ENCODE results near the gene FUNDC1.
"Not testable (repeated sequence)": the region's sequence is repeated elsewhere in the genome, so short reads cannot be mapped to it uniquely, and the experiment has no call there.

FUNDC1 gene

DNA sequence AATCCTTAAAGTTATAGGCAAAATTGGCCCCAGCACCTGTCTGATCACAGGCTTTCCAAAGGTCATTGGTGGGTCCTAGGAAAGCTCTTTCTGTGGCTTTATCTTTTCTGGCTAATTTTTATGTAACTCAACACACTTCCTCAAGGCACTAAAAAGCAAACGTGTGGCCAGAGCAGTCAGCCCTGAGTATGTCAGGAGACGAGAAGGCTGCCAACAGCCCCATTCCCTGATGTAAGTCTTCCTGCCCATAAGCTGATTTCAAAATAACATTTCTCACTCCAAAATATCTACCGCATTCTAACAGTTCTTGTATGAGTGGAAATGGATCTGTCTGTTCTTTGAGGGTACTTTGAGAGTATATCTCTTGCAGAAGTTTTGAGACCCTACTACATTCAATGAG is 25.5 kb upstream of the FUNDC1 start:
- in situ Hi-C loops (cut with MboI; ENCODE audit: low sequenced_read_pairs, unreplicated experiment) = no loop called here
- TF ChIP-seq, protein P1, sequence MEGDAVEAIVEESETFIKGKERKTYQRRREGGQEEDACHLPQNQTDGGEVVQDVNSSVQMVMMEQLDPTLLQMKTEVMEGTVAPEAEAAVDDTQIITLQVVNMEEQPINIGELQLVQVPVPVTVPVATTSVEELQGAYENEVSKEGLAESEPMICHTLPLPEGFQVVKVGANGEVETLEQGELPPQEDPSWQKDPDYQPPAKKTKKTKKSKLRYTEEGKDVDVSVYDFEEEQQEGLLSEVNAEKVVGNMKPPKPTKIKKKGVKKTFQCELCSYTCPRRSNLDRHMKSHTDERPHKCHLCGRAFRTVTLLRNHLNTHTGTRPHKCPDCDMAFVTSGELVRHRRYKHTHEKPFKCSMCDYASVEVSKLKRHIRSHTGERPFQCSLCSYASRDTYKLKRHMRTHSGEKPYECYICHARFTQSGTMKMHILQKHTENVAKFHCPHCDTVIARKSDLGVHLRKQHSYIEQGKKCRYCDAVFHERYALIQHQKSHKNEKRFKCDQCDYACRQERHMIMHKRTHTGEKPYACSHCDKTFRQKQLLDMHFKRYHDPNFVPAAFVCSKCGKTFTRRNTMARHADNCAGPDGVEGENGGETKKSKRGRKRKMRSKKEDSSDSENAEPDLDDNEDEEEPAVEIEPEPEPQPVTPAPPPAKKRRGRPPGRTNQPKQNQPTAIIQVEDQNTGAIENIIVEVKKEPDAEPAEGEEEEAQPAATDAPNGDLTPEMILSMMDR (IDR thresholded peaks at IDR 0.05; ENCODE audit: borderline replicate concordance, control extremely low read depth, extremely low read depth, insufficient read depth, missing control alignments) = no peak

DNA sequence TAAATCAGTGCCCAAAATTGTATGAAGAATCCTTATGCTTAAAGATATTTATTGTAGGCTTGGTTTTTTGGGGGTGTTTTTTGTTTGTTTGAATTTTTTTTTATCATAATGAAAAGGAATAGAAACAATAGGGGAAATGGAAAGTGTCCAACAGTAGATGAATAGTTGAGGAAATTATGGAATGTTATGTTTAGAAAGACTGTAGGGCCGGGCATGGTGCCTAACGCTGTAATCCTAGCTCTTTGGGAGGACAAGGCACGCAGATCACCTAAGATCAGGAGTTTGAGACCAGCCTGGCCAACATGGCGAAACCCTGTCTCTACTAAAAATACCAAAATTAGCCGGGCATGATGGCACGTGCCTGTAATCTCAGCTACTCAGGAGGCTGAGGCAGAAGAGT is 19.2 kb upstream of the FUNDC1 start:
- DNase-seq (ENCODE audit: low spot score); in situ Hi-C loops (cut with MboI; ENCODE audit: low sequenced_read_pairs, unreplicated experiment): not testable (repeated sequence)

More for the DNA sequence above, 25.5 kb upstream of the FUNDC1 start:
- no peak for DNase-seq (ENCODE audit: low spot score)

DNA sequence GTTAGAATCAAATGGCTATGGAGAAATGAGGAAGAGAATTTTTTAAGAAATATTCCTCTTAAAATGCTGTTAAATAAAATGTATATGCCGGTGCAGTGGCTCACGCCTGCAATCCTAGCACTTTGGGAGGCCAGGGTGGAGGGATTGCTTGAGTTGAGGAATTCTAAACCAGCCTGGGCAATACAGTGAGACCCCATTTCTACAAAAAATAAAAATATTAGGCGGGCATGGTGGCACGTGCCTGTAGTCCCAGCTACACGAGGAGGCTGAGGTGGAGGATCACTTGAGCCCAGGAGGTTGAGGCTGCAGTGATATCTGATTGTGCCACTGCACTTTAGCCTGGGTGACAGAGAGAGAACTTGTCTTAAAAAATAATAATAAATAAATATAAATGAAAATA is 7.9 kb upstream of the FUNDC1 start:
- no peak for DNase-seq (ENCODE audit: low spot score)
- TF ChIP-seq, protein P1 (IDR thresholded peaks at IDR 0.05; ENCODE audit: borderline replicate concordance, control extremely low read depth, extremely low read depth, insufficient read depth, missing control alignments) = no peak
- in situ Hi-C loops (cut with MboI; ENCODE audit: low sequenced_read_pairs, unreplicated experiment) = no loop called here

DNA sequence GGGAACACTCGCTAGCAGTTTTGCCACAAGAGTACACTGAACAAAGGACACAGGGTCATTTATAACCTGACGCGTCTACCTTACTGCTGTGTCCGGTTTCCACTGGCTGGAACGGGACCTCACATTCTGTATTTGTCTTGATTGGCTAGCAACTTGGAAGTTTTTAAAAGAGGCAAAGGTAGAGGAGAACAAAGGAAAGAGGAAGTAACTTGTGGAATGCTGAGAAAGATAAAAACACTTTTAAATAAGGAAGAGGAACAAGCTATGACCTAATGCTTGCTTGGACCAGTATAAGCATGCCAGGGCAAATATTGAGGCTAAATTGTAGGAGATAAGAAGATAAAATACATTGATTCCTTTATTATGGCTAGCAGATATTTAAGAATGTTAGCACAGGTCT is 2.8 kb upstream of the FUNDC1 start:
- in situ Hi-C loops (cut with MboI; ENCODE audit: low sequenced_read_pairs, unreplicated experiment); DNase-seq (ENCODE audit: low spot score): not testable (repeated sequence)

DNA sequence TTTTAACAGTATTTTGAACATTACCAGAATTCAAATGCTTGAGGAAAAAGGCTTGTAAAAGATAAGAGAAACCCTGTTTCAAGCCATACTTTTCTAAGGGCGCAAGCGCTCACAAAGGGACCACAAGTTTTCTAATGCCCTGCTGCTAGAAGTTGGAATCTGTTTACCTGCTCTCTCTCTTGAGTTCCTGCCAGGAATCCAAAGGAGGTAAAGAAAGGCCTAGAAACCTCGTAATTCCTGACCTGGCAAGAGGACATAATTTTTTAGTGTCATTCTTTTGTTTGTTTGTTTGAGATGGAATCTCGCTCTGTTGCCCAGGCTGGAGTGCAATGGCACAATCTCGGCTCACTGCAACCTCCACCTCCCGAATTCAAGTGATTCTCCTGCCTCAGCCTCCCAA is 1.4 kb upstream of the FUNDC1 start:
- TF ChIP-seq, protein P1 (IDR thresholded peaks at IDR 0.05; ENCODE audit: borderline replicate concordance, control extremely low read depth, extremely low read depth, insufficient read depth, missing control alignments) = no peak
- DNase-seq (ENCODE audit: low spot score) = no peak
- in situ Hi-C loops (cut with MboI; ENCODE audit: low sequenced_read_pairs, unreplicated experiment) = no loop called here

DNA sequence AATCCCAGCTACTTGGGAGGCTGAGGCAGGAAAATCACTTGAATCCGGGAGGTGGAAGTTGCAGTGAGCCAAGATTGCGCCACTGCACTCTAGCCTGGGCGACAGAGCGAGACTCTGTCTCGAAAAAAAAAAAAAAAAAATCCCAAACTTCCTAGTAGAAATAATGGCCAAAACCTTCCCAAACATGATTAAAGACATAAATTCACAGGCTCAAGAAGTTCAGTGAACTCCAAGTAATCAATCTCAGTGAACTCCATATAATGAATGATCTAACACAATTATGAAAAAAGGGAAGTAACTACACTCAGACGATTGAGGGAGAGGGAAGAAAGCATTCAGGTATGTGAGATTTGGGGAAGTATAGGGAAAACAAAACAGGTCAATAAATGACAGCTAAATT is 6.5 kb downstream of the FUNDC1 start:
- in situ Hi-C loops (cut with MboI; ENCODE audit: low sequenced_read_pairs, unreplicated experiment) = no loop called here
- no peak for DNase-seq (ENCODE audit: low spot score)
- TF ChIP-seq, protein P1 (IDR thresholded peaks at IDR 0.05; ENCODE audit: borderline replicate concordance, control extremely low read depth, extremely low read depth, insufficient read depth, missing control alignments) = no peak

DNA sequence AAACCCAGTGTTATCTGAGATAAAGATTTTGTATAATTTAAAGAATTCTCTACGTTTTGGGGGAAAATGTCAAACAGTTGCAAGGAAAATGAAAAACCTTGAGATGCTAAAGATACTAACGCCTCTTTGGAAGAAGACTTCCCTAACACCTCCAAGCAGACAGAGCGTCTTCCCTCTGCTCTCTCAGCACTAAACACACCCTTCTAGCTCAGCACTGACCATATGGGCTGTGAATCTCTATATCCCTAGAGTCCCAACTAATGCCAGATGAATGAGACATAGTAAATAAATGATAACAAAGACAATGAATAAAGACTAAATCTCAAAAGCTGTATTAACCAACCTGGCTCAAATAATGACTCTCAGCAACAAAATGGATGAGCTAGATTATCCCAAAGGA is 13.3 kb downstream of the FUNDC1 start:
- TF ChIP-seq, protein P1 (IDR thresholded peaks at IDR 0.05; ENCODE audit: borderline replicate concordance, control extremely low read depth, extremely low read depth, insufficient read depth, missing control alignments) = no peak
- no peak for DNase-seq (ENCODE audit: low spot score)
- in situ Hi-C loops (cut with MboI; ENCODE audit: low sequenced_read_pairs, unreplicated experiment) = no loop called here

DNA sequence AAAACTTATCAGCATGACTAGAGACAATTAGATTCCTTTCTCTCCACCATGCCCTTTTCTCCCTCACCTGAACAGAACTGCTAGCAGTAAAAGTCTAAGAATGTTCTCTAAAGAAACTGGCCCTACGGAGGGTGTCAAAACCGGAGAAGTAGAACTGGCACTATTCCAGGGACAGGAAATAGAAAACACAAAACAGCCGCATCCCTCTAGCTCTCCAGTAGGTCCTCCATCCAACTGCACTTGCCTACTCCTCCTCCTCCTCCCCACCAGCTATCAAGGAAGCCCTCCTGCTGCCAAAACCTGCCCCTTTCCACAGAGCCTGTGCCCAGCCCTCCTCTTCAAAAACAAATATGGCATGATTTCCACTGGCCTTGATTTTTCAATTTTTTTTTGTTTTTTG is 28.4 kb downstream of the FUNDC1 start:
- in situ Hi-C loops (cut with MboI; ENCODE audit: low sequenced_read_pairs, unreplicated experiment) = no loop called here
- TF ChIP-seq, protein P1 (IDR thresholded peaks at IDR 0.05; ENCODE audit: borderline replicate concordance, control extremely low read depth, extremely low read depth, insufficient read depth, missing control alignments) = no peak
- DNase-seq (ENCODE audit: low spot score) = no peak
